GM19467 (cell line): ENCODE measurements around the gene DACT3.

Experiments
- ATAC-seq: cut with Tn5 transposase; IDR thresholded peaks from one replicate; pipeline ENCODE4 v1.9.1; 2021; ENCODE audit warnings: mild to moderate bottlenecking, moderate library complexity; ENCODE audit not compliant: unreplicated experiment

Gene DACT3

DNA sequence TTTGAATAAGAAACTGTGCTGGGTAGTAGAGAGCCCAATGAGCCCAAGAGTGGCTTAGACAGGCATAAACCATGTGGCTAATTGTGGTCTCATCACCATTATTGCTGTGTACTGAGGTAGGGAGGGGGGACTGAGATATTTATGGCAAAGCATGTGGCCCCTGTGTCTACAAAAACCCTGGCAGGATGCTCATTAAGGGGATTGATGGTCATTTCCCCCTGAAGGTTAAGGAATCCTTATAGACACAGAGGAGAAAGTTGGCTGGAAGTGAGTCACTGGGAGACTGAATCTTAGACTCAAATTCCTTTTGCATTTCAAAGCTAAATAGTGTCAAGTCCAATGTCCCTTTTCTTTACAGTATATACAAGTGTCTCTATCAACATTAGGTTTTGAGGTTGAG lies 9.8 kb upstream of the DACT3 start:
- no peak for ATAC-seq

DNA sequence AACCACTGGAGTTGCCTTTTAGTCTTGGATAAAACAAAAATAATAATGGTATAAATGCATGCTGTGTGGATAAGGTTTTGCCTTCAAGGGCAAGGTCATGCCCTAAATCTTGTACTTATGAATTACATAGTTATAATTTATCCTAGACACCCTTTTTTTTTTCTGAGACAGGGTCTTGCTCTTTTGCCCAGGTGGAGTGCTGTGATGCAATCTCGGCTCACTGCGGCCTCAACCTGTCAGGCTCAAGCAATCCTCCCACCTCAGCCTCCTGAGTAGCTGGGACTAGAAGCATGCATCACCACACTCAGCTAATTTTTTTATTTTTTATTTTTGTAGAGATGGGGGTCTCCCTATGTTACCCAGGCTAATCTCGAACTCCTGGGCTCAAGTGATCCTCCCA lies 7.7 kb upstream of the DACT3 start:
- ATAC-seq = no peak

DNA sequence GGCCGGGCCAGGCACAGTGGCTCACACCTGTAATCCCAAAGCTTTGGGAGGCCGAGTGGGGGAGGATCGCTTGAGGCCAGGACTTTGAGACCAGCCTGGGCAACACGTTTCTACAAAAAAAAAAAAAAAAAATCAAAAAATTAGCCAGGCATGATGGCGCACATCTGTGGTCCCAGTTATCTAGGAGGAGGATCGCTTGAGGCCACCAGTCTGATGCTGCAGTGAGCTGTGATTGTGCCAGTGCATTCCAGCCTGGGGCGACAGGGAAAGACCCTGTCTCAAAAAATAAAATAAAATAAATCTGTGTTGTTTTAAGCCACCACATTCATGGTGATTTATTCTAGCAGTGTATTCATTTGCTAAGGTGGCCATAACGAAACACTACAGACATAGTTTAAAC lies 4.1 kb upstream of the DACT3 start:
- no peak for ATAC-seq

DNA sequence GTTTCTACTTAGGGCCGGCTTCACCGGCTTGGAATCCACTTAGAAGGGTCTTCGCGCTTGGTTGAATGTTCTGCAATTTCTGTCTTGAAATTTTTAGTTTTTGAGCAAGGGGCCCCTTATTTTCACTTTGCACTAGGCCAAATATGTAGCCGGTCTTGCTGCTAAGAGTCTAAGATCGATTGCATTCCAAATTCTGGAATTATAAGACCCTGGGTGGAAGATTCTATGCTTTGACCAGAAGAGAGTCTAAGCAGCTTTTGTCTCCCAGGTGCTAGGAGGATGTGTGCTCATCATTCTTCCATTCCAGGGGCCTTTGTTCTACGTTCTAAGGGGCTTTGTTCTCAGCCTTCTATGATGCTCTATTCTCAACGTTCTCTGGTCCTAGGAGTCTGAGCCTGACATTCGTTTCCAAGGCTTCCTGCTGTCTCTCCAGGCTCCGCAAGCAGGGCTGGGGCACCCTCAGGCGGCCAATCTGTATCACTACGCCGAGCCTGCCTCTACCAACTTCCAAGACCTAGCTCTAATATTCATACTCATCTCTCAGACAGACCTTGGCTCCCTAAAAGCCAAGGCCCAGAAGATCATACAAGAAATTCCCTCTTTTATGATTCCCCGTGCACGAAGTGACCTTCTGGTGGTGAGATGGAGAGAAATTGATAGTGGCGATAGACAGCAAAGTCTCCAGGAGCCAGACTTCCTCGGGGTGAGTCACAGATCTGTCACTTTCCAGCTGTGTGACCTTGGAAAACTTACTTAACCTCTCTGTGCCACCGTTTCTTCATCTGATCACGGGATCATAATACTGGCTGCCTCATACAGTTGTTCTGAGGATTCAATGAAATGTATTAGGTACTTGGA lies 982 bp upstream of the DACT3 start:
- ATAC-seq = no peak

DNA sequence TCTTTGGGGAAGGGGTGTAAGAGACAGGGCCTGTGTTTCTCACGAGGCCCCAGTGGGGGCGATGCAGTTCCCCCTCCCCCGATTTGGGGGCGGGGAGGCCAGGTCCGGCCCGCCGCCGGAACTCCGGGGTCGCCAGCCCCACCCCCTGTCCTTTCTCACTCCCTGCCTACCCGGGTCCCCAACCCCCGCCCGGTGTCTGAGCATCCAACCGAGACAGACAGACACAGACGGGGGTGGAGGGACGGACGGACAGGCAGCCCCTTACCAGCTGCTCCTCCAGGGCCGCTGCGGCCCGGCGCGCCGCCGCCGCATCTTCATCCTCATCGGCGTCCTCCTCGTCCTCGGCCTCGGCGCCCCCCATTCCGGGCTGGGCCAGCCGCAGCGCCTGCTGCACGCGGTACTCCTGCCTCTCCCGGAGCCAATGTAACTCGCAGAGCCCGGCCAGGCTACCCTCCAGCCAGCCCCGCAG lies 397 bp downstream of the DACT3 start:
- peak; percentile 2 for ATAC-seq

DNA sequence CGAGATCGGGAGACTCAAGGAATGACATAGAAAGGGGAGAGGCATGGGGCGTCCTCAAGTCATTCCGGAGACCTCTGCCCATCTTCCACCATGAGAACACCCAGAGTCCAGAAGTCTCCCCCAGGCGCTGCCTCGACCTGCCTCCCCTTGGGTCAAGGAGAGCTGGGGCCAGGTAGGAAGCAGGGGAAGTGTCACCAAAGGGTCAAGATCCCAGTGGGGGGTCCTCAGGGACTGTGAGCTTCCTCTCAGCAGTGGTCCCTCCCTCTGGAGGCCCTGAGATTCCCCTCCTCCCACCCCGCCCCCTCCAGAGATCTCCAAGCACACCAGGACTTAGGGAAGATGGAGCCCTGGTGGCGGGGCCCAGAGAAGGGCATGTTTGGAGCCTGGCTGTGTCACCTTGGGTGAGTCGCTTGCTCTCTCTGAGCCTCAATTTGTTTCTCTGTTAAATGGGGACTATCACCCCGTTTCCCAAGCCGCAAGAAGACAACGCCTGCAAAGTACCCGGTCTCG lies 919 bp downstream of the DACT3 start:
- no peak for ATAC-seq

DNA sequence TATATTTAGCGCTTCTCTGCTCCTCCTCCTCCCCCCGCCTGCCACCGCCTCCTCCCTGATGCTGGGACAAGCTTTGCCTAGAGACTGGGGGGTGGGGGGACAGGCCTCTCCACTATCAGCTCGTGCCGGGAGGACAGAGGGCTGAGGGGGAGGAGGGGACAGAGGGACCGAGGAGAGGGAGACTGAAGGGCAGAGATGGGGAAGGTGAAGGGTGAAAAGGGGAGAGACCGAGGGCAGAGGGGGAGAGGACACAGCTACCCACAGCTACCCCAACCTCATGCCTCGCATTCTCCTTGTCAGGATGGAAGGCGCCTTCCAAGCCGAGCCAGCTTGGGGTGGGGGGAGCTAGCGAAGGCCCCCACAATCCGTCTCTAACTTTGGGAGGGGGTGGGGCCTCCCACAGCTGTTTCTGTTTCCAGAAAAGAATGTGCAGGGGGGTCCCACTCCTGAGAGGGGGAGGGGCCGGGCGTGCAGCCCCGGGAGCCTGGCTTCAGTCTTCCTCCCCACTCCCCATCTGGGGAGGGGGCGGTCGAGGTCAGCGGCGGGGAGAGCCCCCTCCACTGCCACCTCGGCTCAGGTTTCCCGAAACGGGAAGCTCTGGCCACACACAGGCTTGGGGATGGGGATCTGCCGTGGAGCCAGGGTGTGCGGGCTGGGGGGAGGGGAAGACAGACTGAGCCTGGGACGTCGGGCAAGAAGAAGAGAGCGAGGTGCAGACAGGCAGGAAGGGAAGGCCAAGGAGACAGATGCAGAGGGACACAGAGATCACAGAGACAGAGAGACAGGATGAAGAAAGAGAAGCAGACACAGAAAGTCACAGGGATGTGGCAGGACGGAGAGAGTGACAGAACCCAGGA lies 1.6 kb downstream of the DACT3 start:
- ATAC-seq = no peak

DNA sequence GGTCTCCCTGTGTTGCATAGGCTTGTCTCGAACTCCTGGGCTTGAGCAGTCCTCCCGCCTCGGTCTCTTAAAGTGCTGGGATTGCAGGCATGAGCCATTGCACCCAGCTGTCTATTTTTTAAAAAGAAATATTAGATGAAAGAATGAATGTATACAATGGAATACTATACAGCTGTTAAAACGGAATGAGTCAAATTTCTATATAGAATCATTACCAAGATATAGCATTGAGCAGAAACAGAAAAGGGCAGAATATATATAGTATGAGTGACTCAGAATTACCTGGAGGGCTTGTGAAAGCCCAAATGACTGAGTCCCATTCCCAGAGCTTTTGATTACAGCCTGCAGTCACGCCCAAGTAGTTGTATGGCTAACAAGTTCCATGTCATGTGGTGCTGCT lies 4.4 kb downstream of the DACT3 start:
- no peak for ATAC-seq

DNA sequence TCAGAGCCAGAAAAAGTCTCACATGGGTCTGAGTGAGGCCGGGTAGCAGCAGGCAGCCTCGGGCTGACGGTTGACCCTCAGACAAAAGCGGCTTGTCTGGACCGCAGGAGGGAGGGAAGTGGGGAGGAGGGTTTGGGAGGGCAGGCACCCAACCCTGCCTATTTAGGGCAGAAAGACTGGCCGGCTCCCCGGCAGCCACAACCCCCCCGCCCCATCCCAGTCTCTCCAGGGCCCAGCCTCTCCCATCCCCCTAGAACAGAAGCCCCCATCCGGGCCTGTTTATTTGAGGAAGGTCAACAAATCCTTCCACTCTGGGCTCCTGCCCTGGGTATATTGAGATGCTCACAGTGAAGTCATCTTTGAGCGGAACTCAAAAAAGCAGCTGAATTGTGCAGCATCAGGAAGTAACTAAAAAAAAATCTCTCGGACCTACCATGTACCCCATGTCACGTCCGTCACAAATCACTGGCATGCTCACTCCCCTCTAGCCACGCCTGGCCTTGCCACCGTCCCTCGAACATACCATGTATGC lies 6.3 kb downstream of the DACT3 start:
- no peak for ATAC-seq

DNA sequence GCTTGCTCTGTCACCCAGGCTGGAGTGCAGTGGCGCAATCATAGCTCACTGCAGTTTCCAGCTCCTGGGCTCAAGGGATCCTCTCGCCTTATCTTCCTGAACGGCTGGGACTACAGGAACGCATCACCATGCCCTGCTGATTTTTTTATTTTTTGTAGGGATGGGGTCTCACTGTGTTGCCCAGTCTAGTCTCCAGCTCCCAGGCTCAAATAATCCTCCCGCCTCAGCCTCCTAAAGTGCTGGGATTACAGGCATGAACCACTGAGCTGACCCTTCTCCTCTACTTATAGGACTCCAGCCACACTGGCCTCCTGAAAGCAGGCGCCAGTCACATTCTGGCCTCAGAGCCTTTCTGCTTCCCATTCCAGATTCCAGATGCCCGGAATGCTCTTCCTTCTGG lies 10.5 kb downstream of the DACT3 start:
- no peak for ATAC-seq

DNA sequence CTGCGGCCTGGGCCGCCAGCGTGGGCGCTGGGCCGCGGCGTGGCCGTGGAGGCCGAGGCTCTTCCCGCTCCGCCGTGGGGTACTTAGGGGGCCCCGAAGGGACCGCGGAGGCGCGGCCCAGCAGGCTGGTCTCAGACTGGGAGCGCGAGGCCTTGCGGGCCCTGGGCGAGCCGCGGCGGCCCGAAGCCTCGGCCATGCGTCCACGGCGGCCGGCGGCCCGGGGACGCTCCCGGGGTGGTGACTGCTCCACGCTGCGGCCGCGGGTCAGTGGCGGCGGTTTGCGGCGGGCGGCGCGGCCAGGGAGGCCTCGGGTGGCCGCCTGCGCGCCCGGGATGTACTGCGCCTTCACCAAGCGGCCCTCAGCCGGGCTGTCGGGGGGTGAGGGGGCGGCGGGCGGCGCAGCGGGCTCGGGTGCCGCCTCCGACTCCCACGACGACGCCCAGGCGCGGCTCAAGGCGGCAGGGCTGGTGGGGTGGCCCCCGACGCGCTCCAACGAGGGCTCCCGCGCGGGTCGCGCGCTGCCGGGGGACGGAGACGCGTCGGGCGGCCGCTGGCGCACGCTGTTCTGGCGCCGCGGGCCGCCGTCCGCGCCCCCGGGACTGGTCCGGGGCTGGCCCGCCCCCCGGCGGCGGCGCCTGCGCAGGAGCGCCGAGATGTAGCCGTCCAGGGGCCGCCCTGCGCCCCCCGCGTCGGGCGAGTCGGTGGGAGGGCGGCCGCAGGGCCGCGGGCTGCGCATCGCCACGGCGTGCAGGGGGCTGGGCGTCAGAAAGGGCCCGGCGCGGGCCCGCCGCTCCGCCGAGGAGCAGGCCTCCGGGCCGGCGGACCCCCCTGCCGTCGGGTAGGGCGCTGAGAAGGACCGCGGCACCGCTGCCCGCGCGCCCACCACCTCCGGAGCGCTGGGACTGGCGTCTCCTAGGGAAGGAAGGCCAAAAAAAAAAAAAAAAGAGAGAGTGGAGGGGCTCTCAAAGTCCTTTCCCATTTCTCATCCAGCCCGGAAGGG lies 11.7 kb downstream of the DACT3 start:
- ATAC-seq = no peak

DNA sequence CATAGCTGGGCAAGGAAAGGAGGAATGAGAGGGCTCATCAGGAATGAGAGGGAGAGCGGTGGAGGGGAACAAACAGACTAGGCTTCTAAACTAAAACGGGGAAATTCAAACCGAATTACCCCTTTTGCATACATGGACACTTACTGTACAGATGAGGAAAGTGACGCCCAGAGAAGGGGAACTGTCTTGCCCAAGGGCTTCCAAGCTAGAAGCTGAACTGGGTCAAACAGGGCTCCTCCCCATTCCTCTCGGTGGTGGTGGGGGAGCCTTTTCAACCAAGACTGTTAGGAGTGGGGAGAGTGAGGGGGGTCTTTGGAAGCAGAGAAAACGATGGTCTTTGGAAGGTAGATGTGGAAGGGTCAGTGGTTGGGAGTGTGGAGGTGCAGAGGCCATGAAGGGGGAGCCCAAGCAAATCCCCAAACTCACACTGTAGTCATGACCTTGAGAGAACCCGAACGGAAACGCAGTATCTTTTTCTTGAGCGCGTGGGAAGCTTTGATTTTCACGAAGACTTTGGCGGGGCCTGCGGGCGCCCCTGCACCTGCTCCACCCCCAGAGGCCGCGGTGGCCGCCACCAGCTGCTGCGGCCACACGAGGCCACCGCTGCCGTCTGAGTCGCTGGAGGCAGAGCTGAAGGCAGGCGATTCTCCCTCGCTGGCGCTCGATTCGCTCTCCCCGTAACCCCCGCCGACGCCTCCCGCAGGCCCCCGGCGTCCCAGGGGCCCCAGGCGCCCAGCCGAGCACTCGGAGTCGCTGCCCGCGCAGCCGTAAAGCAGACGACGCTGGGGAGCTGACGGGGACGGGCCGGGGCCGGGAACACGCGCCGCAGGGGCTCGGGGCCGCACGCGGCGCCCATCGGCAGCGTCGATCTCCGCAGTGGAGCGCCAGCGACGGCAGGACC lies 12.7 kb downstream of the DACT3 start:
- ATAC-seq = no peak

DNA sequence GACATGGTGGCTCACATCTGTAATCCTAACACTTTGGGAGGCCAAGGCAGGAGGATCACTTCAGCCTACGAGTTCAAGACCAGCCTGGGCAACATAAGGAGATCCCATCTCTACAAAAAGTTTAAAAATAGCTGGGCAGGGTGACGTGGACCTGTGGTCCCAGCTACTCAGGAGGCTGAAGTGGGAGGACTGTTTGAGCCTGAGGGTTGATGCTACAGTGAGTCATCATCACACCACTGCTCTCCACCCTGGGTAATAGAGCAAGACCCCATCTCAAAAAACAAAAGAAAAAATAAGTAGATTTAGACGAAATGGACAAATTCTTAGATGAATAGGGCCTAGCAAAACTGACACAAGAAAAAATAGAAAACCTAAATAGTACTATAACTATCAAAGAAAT lies 14.6 kb downstream of the DACT3 start:
- ATAC-seq = no peak

DNA sequence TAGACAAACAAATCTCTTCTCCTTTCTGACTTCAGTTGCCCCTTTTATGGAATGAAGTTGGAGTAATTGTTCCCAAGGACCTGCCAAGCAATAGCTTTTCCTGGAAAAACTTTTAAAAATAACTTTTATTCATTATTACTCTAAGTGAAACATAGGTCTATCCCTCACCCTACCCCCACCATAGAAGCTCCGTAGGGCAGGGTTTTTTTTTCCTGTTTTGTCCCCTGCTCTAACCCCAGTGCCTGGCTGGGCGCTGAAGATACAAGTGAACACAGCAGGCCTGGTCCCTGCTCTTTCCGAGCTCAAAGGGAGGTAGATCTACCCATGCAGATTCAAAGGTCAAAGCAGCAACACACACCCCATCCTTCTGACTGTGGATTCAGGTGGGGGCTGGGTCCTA lies 16.3 kb downstream of the DACT3 start:
- ATAC-seq = no peak

DNA sequence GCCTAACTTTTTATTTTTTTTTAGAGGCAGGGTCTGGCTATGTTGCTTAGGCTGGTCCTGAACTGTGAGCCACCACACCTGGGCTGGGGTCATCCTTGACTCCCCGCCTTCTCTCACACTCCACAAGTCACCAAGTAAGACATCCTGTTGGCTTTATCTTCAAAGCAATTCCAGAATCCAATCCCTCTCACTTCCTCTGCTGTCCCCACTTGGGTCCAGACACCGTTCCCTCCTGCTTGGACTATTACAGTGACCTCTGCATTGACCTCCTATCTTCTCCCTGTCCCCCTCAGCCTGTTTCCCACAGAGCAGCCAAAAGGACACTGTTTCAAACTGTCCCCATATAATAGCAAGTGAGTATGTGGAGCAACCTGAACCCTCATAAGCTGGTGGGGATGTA lies 20.3 kb downstream of the DACT3 start:
- no peak for ATAC-seq

DNA sequence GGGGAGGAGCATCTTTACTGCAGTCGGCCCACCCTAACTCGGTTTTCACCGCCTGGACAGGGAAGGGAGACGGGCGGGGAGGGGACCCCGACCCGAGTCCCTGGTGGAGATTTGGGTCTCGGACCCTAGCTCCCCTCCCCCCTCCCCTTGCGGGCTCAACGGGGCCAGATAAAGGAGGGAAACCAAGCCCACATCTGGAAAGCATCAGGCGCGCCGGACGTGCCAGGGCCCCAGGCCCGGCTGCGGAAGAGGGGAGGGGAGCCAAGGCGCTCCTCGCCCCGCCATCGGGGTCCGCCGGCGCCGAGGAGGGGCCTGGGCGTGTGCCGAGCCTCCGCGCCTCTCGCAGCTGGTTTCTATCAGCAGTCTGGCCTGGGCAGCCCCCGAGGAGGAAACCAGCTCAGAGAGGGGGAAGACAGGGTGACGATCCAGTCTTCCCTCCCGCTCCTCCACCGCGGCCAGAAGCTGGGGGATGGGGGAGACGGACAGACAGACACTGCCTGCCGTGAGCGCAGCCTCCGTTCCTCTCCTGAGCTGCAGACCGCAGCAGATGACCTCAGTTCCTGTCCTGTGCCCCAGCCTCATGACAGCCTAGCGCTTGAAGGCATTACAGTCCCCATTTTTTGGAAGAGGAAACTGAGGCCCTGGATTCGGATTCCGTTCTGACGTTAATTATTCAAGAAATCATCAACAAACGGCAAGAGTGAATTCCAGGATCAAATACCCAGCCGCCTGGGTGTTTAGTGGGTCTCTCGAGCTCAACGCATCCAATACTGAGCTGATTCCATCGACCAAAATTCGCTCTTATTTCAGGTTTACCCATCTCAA lies 21.4 kb downstream of the DACT3 start:
- ATAC-seq = no peak

DNA sequence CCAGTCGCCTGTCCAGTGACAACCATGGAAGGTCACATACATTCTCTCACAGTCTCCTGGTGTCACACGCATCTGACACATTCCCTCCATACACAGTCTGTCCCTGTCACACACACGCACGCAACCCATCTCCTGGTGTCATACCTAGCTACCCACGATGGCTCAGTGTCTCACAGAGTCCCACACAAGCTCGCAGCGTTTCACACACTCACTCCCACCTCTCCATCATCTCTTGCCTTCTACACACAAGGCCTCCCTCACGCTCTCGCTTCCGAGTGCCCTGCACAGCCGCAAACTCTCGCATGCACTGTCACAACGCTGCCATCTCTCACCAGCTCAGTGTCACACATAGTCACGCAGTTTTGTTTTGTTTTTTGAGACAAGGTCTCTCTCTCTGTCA lies 23.8 kb downstream of the DACT3 start:
- no peak for ATAC-seq

DNA sequence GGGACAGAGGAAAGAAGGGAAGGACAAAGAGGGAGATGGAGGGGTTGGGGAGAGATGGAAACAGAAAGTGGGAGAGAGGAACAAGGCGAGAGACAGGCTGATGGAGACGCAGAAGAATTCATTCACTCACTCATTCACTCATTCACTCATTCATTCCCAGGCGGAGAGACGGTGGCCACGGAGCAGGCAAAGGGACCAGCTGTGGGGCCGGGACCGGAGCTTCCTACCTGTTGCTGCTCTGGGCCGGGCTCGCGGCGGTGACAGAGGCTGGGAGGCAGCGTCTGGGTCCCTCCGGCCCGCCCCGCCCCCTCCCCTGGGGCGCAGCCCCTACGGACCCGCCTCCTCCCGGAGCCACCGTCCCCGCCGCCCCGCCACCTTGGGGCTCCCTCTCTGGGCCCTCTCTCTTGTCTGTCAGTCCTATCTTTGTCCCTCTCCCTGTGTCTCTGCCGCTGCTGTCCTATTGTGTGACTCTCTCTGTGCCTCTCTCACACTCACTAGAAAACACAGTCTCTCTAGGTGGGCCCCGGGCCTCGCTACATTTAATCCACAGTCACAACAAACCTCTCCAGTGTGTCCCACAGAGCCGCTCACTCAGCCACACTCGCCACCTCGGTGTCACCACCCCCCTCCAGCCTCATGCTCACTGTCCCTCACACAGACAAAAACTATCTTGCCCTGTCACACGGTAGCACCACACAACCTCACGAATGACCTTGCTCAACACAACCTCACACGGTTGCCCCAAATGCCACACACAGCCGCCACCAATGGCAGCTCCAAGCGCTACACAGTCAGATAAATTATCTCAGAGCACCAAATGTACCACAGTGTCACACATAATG lies 24.8 kb downstream of the DACT3 start, which contains the start of gene GNG8:
TSS of gene GNG8 (minus strand) at position 283 of the 842 bp plus-strand sequence. CDS start 1,520 bp downstream, outside the sequence.
- ATAC-seq = no peak
